ENCODE results near the gene MYLK2.
A peak's percentile ranks its signal among the peaks of the same experiment; 100 is the strongest.

The MYLK2 gene

DNA sequence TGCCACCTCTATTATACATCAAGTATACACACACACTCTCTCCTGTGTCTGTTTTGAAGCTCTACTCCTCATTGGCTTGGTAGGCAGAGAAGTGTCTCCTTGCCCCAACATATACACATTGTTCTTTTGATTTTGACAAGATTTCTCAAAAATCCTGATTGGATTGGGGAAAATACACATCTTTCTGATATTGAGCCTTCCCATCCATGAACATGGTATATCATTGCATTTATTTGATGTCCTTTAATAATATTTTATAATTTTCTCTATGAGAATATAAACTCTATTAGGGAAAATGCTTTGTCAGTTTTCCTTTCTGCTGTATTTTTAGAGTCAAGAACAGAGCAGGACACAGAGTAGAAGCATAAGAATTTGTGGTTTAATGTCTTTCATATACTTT, 58.5 kb downstream of the MYLK2 start:
- no peak for TF ChIP-seq CSDC2 (CRISPR knock-in tag; IDR thresholded peaks at IDR 0.05)
- TF ChIP-seq GLIS3 (CRISPR knock-in tag; IDR thresholded peaks at IDR 0.05): no peak
- TF ChIP-seq ZFP30 (CRISPR knock-in tag; IDR thresholded peaks at IDR 0.05): no peak
- no peak for TF ChIP-seq ESRRG (CRISPR knock-in tag; IDR thresholded peaks at IDR 0.05)
- TF ChIP-seq, protein P1, sequence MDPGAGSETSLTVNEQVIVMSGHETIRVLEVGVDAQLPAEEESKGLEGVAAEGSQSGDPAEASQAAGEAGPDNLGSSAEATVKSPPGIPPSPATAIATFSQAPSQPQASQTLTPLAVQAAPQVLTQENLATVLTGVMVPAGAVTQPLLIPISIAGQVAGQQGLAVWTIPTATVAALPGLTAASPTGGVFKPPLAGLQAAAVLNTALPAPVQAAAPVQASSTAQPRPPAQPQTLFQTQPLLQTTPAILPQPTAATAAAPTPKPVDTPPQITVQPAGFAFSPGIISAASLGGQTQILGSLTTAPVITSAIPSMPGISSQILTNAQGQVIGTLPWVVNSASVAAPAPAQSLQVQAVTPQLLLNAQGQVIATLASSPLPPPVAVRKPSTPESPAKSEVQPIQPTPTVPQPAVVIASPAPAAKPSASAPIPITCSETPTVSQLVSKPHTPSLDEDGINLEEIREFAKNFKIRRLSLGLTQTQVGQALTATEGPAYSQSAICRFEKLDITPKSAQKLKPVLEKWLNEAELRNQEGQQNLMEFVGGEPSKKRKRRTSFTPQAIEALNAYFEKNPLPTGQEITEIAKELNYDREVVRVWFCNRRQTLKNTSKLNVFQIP (CRISPR knock-in tag; IDR thresholded peaks at IDR 0.05; ENCODE audit: borderline replicate concordance, low read depth): no peak
- TF ChIP-seq, protein P2, sequence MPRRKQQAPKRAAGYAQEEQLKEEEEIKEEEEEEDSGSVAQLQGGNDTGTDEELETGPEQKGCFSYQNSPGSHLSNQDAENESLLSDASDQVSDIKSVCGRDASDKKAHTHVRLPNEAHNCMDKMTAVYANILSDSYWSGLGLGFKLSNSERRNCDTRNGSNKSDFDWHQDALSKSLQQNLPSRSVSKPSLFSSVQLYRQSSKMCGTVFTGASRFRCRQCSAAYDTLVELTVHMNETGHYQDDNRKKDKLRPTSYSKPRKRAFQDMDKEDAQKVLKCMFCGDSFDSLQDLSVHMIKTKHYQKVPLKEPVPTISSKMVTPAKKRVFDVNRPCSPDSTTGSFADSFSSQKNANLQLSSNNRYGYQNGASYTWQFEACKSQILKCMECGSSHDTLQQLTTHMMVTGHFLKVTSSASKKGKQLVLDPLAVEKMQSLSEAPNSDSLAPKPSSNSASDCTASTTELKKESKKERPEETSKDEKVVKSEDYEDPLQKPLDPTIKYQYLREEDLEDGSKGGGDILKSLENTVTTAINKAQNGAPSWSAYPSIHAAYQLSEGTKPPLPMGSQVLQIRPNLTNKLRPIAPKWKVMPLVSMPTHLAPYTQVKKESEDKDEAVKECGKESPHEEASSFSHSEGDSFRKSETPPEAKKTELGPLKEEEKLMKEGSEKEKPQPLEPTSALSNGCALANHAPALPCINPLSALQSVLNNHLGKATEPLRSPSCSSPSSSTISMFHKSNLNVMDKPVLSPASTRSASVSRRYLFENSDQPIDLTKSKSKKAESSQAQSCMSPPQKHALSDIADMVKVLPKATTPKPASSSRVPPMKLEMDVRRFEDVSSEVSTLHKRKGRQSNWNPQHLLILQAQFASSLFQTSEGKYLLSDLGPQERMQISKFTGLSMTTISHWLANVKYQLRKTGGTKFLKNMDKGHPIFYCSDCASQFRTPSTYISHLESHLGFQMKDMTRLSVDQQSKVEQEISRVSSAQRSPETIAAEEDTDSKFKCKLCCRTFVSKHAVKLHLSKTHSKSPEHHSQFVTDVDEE (CRISPR knock-in tag; IDR thresholded peaks at IDR 0.05): no peak
- TF ChIP-seq BACH2 (CRISPR knock-in tag; IDR thresholded peaks at IDR 0.05; ENCODE audit: borderline replicate concordance): no peak
- TF ChIP-seq ZFP3 (CRISPR knock-in tag; IDR thresholded peaks at IDR 0.05): no peak
- TF ChIP-seq SNAI2 (CRISPR knock-in tag; IDR thresholded peaks at IDR 0.05): no peak
- TF ChIP-seq ZC3H10 (CRISPR knock-in tag; IDR thresholded peaks at IDR 0.05): no peak
- TF ChIP-seq, protein P3, sequence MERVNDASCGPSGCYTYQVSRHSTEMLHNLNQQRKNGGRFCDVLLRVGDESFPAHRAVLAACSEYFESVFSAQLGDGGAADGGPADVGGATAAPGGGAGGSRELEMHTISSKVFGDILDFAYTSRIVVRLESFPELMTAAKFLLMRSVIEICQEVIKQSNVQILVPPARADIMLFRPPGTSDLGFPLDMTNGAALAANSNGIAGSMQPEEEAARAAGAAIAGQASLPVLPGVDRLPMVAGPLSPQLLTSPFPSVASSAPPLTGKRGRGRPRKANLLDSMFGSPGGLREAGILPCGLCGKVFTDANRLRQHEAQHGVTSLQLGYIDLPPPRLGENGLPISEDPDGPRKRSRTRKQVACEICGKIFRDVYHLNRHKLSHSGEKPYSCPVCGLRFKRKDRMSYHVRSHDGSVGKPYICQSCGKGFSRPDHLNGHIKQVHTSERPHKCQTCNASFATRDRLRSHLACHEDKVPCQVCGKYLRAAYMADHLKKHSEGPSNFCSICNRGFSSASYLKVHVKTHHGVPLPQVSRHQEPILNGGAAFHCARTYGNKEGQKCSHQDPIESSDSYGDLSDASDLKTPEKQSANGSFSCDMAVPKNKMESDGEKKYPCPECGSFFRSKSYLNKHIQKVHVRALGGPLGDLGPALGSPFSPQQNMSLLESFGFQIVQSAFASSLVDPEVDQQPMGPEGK (CRISPR knock-in tag; IDR thresholded peaks at IDR 0.05; ENCODE audit: borderline replicate concordance): no peak
- TF ChIP-seq, protein P4, sequence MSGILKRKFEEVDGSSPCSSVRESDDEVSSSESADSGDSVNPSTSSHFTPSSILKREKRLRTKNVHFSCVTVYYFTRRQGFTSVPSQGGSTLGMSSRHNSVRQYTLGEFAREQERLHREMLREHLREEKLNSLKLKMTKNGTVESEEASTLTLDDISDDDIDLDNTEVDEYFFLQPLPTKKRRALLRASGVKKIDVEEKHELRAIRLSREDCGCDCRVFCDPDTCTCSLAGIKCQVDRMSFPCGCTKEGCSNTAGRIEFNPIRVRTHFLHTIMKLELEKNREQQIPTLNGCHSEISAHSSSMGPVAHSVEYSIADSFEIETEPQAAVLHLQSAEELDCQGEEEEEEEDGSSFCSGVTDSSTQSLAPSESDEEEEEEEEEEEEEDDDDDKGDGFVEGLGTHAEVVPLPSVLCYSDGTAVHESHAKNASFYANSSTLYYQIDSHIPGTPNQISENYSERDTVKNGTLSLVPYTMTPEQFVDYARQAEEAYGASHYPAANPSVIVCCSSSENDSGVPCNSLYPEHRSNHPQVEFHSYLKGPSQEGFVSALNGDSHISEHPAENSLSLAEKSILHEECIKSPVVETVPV (CRISPR knock-in tag; IDR thresholded peaks at IDR 0.05): no peak
- no peak for TF ChIP-seq ISL1 (CRISPR knock-in tag; IDR thresholded peaks at IDR 0.05)
- no peak for ATAC-seq

DNA sequence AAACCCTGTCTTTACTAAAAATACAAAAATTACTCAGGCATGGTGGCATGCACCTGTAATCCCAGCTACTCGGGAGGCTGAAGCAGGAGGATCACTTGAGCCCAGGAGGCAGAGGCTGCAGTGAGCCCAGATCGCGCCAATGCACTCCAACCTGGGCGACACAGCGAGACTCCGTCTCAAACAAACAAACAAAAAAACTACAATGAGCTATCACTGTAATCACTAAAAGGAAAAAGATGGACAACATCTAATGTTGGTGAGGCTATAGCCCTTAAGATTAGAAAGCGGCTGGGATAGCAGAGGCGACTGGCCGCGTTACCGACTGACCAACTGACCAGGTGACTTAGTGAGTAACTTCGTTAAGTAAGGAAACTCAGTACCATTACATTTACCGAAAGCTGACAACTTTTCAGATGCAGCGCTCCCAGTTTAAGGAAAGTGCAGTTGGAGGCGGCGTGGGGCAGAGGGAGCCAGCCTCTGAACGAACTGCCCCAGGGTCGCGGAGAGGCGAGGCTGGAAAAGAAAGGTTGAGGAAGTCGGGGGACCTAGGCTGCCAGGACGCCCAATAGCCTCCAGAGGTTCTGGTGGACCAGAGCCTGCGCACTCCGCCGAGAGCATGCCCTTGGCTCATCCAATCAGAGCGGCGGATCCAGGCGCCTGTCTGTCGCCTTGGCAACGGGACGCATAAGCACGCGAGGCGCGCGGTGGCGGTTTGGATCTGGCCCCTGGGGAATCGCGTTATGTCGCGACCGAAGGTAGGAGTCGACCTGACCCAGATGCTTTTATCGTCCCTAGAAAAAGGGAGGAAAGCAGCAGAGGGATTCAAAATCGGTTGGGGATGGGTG, 60.2 kb downstream of the MYLK2 start:
- ATAC-seq: peak; percentile 100
- TF ChIP-seq OSR1 (CRISPR knock-in tag; IDR thresholded peaks at IDR 0.05) (no peak), ZNF565 (CRISPR knock-in tag; conservative IDR thresholded peaks at IDR 0.05; ENCODE audit: low read depth) (no peak), TCF4 (CRISPR knock-in tag; IDR thresholded peaks at IDR 0.05; ENCODE audit: borderline replicate concordance) (no peak), ARNTL (CRISPR knock-in tag; IDR thresholded peaks at IDR 0.05; ENCODE audit: borderline replicate concordance, low read depth) (no peak), ISL1 (CRISPR knock-in tag; IDR thresholded peaks at IDR 0.05) (no peak), GLIS3 (CRISPR knock-in tag; IDR thresholded peaks at IDR 0.05) (no peak), ZNF8 (CRISPR knock-in tag; IDR thresholded peaks at IDR 0.05) (no peak), RARB (CRISPR knock-in tag; IDR thresholded peaks at IDR 0.05) (no peak), ZC3H10 (CRISPR knock-in tag; IDR thresholded peaks at IDR 0.05) (no peak), PPARA (CRISPR knock-in tag; IDR thresholded peaks at IDR 0.05; ENCODE audit: borderline replicate concordance) (no peak)
- TF ChIP-seq, protein P5, sequence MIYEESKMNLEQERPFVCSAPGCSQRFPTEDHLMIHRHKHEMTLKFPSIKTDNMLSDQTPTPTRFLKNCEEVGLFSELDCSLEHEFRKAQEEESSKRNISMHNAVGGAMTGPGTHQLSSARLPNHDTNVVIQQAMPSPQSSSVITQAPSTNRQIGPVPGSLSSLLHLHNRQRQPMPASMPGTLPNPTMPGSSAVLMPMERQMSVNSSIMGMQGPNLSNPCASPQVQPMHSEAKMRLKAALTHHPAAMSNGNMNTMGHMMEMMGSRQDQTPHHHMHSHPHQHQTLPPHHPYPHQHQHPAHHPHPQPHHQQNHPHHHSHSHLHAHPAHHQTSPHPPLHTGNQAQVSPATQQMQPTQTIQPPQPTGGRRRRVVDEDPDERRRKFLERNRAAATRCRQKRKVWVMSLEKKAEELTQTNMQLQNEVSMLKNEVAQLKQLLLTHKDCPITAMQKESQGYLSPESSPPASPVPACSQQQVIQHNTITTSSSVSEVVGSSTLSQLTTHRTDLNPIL (CRISPR knock-in tag; IDR thresholded peaks at IDR 0.05; ENCODE audit: low read depth): no peak
- TF ChIP-seq, protein P1 (CRISPR knock-in tag; IDR thresholded peaks at IDR 0.05; ENCODE audit: borderline replicate concordance, low read depth): no peak
- TF ChIP-seq, protein P4 (CRISPR knock-in tag; IDR thresholded peaks at IDR 0.05): no peak

Measured in SK-N-SH treated with all-trans-retinoic acid at 6 μM for 48 hours (cell line).